ENCODE results near the gene TBCE.

DNA sequence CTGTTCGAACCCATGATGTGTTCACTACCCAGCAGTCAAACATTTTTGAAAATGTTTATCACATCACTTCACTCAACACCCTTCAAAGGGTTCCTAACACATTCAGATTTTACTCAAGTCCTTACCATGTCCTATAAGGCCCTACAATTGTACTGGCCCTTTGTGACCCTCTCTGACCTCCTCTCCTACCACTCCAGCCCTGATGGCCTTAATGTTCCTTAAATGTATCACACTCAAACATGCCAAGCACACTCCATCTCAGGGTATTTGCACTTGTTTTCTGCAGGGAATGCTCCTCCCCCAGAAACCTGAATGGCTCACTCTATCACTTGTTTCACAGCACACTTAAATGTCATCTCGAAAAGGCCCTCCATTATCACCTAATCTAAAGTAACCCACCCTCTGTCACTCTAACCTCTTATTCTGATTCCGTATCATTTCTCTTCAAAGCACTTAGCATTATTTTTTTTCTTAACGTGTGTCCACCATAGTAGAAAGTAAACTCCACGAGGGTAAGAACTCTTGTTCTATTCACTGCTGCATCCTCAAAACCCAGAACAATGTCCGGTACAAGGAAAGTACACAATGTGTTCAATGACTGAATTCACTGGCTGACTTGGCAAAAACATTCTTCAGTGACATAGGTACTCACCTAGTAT, 46.6 kb upstream of the TBCE start:
- TF ChIP-seq POLR2A (conservative IDR thresholded peaks at IDR 0.05): no peak
- TF ChIP-seq, protein P1, sequence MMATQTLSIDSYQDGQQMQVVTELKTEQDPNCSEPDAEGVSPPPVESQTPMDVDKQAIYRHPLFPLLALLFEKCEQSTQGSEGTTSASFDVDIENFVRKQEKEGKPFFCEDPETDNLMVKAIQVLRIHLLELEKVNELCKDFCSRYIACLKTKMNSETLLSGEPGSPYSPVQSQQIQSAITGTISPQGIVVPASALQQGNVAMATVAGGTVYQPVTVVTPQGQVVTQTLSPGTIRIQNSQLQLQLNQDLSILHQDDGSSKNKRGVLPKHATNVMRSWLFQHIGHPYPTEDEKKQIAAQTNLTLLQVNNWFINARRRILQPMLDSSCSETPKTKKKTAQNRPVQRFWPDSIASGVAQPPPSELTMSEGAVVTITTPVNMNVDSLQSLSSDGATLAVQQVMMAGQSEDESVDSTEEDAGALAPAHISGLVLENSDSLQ (IDR thresholded peaks at IDR 0.05): peak; percentile 33; the same call in 1 of the 2 replicates
- TF ChIP-seq, protein P2, sequence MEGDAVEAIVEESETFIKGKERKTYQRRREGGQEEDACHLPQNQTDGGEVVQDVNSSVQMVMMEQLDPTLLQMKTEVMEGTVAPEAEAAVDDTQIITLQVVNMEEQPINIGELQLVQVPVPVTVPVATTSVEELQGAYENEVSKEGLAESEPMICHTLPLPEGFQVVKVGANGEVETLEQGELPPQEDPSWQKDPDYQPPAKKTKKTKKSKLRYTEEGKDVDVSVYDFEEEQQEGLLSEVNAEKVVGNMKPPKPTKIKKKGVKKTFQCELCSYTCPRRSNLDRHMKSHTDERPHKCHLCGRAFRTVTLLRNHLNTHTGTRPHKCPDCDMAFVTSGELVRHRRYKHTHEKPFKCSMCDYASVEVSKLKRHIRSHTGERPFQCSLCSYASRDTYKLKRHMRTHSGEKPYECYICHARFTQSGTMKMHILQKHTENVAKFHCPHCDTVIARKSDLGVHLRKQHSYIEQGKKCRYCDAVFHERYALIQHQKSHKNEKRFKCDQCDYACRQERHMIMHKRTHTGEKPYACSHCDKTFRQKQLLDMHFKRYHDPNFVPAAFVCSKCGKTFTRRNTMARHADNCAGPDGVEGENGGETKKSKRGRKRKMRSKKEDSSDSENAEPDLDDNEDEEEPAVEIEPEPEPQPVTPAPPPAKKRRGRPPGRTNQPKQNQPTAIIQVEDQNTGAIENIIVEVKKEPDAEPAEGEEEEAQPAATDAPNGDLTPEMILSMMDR (IDR thresholded peaks at IDR 0.05 in 2 of 3, conservative IDR thresholded peaks at IDR 0.05 in 1 of 3; ENCODE audit: insufficient read depth in 2 of 3, low read depth in 1 of 3, low read length in 3 of 3): no peak
- TF ChIP-seq ZNF644 (tag; IDR thresholded peaks at IDR 0.05; ENCODE audit: low read depth): no peak
- TF ChIP-seq FOXK1 (CRISPR knock-in tag; IDR thresholded peaks at IDR 0.05; ENCODE audit: borderline replicate concordance): no peak
- no peak for TF ChIP-seq SNIP1 (IDR thresholded peaks at IDR 0.05; ENCODE audit: low read depth)
- no peak for TF ChIP-seq TOE1 (IDR thresholded peaks at IDR 0.05; ENCODE audit: borderline replicate concordance)
- TF ChIP-seq TOE1 (CRISPR knock-in tag; IDR thresholded peaks at IDR 0.05; ENCODE audit: borderline replicate concordance, low read depth): no peak
